ENCODE data around the gene FOXN3.

The FOXN3 gene

GRCh38 chr14:89377544-89377943 lies 39.5 kb downstream of the FOXN3 start:
- FAIRE-seq: no peak
- no peak for TF ChIP-seq CTCF (IDR thresholded peaks at IDR 0.05; ENCODE audit: insufficient read depth, missing control alignments)
- no peak for DNase-seq (ENCODE audit: insufficient read length, low spot score)

- no peak for FAIRE-seq
- no peak for TF ChIP-seq CTCF (IDR thresholded peaks at IDR 0.05; ENCODE audit: insufficient read depth, missing control alignments)
- no peak for DNase-seq (ENCODE audit: insufficient read length, low spot score)
Observed at GRCh38 chr14:89374908-89375307, 42.1 kb downstream of the FOXN3 start.

GRCh38 chr14:89373185-89373584 lies 43.8 kb downstream of the FOXN3 start:
- DNase-seq (ENCODE audit: insufficient read length, low spot score) (no peak), FAIRE-seq (no peak)
- no peak for TF ChIP-seq CTCF (IDR thresholded peaks at IDR 0.05; ENCODE audit: insufficient read depth, missing control alignments)

GRCh38 chr14:89372512-89372883 lies 44.5 kb downstream of the FOXN3 start:
- no peak for FAIRE-seq

GRCh38 chr14:89371585-89372511 lies 45.2 kb downstream of the FOXN3 start:
- FAIRE-seq (no peak), DNase-seq (ENCODE audit: insufficient read length, low spot score) (no peak)
- no peak for TF ChIP-seq CTCF (IDR thresholded peaks at IDR 0.05; ENCODE audit: insufficient read depth, missing control alignments)

More at GRCh38 chr14:89372512-89372883, 44.5 kb downstream of the FOXN3 start:
- TF ChIP-seq CTCF (IDR thresholded peaks at IDR 0.05; ENCODE audit: insufficient read depth, missing control alignments): no peak
- DNase-seq (ENCODE audit: insufficient read length, low spot score): no peak

- TF ChIP-seq CTCF (IDR thresholded peaks at IDR 0.05; ENCODE audit: insufficient read depth, missing control alignments): no peak
- no peak for FAIRE-seq
- no peak for DNase-seq (ENCODE audit: insufficient read length, low spot score)
Observed at GRCh38 chr14:89370781-89371180, 46.3 kb downstream of the FOXN3 start.

GRCh38 chr14:89370381-89370780 lies 46.7 kb downstream of the FOXN3 start:
- no peak for TF ChIP-seq CTCF (IDR thresholded peaks at IDR 0.05; ENCODE audit: insufficient read depth, missing control alignments)
- FAIRE-seq: no peak
- no peak for DNase-seq (ENCODE audit: insufficient read length, low spot score)

All from D721Med (cell line).